ENCODE data around the gene PPP6R2. TPM values are rescaled to one million over a fixed set of nuclear protein-coding genes. Genes with fewer than 3 reads are reported as not detected.

Gene PPP6R2, protein sequence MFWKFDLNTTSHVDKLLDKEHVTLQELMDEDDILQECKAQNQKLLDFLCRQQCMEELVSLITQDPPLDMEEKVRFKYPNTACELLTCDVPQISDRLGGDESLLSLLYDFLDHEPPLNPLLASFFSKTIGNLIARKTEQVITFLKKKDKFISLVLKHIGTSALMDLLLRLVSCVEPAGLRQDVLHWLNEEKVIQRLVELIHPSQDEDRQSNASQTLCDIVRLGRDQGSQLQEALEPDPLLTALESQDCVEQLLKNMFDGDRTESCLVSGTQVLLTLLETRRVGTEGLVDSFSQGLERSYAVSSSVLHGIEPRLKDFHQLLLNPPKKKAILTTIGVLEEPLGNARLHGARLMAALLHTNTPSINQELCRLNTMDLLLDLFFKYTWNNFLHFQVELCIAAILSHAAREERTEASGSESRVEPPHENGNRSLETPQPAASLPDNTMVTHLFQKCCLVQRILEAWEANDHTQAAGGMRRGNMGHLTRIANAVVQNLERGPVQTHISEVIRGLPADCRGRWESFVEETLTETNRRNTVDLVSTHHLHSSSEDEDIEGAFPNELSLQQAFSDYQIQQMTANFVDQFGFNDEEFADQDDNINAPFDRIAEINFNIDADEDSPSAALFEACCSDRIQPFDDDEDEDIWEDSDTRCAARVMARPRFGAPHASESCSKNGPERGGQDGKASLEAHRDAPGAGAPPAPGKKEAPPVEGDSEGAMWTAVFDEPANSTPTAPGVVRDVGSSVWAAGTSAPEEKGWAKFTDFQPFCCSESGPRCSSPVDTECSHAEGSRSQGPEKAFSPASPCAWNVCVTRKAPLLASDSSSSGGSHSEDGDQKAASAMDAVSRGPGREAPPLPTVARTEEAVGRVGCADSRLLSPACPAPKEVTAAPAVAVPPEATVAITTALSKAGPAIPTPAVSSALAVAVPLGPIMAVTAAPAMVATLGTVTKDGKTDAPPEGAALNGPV
- 54.1 and 56.7 TPM in 2 replicates for total RNA-seq (2014; rRNA removed; shearing (Covaris generic))

DNA sequence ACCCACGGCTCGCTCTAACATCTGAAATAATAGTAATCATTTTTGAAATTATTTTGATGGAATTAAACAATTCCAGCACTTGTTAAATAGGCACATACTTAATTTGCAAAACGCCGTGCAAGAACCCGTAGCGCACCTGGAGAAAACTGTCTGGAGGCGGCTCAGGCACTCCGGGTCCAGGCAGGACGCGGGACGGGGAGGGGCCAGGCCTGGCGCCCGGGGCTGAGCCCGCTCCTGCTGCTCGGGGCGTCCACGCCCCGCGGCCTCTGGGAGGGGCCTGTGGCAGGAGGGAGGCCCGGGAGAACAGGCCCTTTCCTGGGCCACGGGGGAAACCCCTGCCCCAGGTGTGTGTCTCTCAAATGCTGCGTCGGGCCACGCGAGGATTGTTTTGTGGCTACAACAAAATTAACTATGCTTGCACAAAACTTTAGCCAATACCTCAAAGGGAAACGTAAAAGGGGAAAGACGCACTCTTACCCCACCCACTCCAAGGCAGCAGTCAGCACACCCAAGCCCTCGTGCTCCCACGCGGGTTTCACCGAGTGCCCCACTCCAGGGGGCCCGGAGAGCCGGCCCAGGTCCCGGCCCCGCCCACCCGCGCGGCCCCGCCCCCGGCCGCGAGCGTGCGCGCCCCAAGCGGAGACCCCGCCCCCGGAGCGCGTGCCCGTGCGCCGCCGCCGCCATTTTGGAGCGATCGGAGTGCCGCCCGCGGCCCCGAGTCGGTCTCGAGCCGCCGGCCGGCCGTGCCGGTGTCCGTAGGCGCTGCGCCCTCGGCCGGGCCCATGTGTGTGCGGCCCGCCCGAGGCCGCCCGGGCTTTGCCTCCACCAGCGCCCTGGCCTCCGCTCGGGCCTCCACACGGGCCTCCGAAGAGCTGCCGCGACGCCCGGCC is at the start of gene PPP6R2:
Gene PPP6R2, plus strand, starts transcription at position 677 of the 890 bp plus-strand sequence. CDS start 50,582 bp downstream, outside the sequence.
- DNase-seq (ENCODE audit: low spot score) = peak; percentile 54

DNA sequence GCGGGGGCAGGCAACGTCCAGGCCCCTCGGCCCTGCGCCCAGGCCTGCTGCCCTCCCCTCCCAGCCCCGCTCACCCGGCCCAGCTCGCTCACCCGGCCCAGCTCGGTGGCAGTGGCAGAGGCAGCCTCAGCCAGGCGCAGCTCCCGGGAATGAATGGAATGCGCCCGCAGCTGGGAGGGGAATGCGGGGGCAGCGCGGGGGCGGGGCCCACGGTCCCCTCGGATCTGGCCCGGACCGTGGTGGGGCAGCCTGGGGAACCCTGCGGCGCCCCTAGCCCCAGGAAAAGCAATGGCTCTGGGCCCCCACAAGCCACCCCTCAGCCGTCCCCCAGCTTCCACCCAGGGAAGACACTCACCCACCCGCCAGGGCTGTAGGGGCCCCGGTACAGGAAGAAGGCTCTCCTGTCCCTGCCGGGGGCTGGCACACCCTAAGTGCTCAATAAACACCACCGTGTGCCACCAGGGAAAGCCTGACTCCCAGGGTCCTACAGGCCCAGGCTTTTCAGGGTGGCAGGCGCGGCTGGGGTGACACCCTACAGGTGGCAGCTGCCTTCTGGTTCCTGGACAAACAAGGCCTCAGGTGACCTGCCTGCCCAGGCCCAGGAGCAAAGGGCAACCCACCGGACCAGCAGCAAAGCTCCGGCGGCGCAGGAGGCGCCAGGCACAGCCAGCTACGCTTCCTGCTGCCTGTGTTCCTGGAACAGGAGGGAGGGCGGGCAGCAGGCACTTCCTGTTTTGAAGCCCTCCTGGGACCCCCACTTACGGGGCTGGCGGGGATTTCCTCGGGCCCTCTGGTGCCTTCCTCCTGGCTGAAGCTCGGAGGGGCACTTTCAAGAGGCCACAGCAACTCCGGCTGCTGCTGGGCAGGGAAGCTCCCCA is 49.4 kb upstream of the PPP6R2 start:
- DNase-seq (ENCODE audit: low spot score) = peak; percentile 89

DNA sequence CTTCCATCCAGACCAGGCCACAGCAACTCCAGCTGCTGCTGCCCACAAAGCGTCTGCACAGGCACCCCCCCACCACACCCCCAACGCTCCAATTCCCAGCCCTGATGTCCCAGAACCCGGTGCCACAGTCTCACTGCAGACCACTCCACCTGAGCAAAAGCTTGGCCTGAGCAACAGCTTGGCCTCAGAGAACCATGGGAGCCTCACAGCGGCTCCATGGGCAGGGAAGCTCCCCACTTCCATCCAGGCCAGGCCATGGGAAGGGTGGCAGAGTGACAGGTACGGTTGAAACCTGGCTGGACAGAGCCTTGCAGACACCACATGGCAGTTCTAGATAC is 48.8 kb upstream of the PPP6R2 start:
- DNase-seq (ENCODE audit: low spot score) = peak; percentile 33

DNA sequence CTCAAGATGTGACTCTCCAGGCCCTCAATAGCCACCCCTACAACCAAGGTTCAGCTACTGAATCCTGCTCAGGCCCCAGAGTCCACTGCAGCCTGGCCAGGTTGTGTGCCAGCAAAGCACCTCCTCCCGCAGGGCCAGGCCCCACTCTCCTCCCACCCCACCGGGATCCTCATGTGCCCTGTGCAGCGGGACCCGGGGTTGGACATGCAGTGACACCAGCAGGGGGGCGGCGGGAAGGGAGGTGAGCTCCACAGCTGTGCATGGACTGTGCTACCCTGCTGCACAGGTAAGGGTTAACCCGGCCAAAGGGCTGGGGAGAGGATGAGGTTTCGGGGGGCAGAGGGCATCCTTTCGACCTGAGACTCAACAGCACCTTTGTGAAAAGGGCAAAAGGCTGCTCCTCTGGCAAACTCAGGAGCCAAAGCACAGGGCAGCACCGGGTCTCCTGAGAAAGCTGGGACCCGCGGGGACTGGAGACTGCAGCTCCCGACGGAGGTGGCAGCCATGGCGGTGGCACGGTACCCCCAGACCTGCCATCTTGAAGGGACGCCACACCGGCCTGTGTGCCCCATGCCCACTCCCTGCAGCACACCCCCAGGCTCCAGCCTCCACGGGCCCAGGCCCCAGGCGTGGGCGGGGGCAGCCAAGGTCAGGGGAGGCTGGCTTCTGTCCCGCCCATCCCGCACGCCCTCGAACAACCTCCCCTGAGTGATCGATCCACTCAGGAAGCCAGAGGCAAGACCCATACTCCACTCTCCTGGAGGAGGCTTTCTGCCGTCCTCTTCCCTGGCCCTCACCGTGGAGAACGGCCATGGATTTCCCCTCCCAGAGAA is 46.3 kb upstream of the PPP6R2 start:
- peak; percentile 15 for DNase-seq (ENCODE audit: low spot score)

DNA sequence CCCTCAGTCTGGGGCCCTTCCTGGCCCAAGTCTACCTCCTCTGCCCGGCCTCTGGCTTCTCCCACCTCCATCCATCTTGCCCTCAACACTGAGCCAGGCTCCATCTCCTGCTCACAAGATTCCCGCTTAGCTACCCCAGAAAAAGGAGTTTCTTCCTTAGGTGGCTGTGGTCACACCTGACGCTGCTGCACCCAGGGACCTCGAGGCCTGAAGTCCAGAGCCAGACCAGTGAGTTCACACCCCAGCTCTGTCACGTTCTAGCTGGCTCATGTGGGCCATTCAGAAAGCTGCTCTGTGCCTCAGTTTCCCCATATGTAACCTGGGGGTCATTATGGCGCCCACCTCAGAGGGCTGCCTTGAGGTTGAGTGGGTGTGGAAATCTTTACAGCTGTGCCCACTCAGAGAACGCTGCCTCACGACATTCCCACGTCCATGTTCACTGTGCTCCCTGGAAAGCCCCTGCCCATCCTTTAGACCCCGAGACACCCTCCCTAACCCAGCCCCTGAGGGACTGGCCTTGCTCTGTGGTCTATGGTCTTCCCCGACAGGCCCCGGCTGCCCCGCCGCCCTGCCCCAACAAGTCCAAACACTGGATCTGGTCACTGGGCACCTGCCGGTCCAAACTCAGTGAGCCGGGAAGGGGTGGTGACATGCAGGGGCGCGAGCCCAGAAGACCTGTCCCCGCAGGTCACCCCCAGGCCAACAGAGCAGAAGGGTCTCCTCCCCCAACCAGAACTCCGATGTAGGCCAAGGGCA is 45.4 kb upstream of the PPP6R2 start:
- peak; percentile 12 for DNase-seq (ENCODE audit: low spot score)

DNA sequence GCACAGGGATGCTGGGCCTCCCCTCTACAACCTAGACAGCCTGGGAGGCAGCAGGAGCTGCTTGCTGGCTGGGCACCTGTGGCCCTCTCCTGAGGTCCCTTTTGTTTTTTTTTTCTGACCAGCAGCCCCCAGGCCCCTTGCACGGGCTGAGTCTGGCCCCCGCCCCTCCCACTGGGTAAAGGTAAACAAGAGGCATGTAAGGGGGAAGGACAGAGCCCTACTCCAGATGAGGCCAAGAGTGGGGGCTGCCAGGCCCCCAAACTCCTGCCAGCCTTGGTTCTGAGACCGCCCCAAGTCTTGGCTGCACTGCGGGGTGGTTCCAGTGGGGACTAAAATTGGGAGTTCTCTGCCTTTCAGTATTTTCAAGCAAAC is 44.9 kb upstream of the PPP6R2 start:
- DNase-seq (ENCODE audit: low spot score) = no peak

DNA sequence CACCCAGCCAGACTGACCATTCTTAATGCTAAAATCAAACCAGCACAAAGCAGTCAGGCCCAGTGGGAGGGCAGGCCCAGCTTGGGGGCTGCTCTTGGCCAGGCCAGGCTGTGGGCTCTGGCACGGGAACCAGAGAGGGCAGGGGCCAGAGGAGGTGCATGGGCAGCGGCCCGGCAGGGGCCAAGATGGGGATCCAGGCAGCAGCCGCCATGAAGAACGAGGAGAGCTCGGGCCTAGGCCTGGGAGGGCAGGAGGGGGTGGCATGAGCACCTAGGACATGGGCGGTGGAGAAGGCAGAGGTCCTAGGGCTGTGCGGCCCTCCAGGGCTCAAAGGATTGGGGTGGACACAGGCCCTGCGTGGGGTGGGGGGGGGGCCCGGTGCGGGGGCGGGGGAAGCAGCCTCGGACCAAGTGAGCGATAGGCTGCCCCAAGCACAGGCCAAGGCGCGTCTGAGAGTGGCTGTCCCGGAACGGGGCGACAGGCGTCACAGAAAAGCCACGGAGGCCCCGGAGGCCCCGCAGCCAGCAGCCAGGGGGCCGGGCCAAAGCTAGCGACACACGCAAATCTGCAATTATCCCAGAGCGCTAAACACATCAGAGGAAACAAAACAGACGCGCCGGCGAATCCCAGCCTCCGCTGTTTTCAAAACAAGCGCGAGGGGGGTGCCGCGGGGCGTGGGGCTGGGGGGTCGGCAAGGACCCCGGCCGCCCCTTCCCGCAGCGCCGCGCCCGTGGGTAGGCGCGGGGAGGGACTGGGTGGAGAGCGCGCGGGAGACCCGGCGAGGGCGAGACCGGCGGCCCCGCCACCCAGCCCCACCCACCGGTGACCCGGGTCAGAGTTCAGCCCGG is 44.0 kb upstream of the PPP6R2 start:
- DNase-seq (ENCODE audit: low spot score) = peak; percentile 32

DNA sequence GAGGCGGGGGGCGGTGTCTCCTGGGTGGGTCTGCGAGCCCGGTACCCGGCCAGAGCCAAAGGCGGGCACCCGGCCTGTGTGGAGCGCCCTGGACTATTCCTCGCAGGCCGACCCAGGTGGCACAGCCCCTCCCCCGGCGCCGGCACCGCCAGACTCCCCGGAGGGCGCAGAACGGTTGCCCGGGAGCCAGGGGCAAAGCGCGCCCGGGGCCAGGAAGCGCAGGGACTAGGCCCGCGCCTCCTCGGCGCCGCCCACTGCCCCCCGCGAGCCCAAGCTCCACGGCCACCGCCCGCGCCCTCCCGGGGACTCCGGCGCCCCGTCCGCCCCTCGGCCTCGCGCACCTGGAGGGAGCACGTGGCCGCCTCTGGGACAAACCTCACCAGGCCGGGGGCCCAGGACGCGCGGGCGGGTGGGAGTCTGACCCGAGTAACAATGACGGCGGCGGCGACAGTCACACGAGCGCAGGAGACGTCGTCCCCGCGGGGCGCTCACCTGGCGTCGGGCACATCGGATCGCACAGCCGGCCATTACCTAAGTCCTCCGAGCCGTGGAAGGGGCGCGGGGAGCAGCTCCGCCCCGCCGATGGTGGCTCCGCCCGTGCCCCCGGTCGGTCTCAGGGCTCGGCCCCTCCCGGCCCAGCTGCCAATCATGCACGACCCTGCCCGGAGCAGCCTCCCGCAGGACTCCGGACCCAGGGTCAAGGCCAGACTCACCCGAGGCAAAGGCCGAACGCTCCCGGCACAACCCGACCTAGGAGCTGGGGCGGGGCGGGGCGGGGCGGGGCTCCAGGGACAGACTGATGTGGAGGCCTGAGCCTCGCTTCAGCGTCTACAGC is 43.1 kb upstream of the PPP6R2 start:
- DNase-seq (ENCODE audit: low spot score) = peak; percentile 52

DNA sequence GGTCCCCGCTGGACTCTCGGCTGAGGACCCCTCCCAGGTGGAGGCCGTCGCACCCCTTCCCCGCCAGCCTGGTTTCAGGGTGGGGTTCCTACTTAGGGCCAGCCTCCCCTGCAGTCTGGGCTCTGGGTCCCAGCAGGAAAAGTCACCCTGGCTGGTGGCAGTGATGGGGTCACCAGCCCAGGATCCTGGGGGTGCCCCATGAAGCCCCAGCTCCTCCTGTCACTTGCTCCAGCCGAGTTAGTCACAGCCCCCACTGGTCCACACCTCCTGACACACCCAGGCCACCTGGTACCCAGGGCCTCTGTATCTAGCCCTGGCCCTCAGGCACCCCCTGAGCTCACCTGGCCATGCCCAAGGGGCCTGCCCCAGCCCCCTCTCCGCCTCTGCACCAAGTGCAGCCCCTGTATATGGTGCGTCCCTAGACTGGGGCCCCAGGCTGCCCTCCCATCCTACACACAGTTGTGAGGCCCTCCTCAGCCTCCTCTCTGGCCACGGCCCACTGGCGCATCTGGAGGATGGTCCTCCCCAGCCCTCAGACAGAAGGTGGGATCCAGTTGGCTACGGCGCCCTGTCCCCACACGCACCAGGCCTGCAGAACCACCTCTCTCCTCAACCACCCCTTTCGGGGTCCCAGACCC is 42.4 kb upstream of the PPP6R2 start:
- peak; percentile 10 for DNase-seq (ENCODE audit: low spot score)

DNA sequence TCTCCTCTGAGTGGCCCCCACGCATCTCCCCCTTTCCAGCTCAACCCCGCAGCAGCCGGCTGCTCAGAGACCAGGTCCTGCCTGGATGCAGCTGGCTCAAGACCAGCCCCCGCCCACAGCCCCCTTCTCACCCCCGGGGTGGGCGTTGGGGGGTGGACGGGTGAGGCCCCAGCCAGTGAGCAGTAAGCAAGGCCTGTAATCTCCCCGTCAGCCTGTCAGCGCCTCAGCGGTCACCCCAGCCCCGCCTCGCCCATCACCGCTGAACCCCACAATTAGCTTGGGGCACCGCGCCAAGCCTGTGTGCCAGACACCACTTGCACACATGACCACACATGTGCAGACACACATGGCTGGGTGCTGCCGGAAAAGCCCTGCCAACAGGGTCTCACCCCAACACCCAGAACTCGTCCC is 41.5 kb upstream of the PPP6R2 start:
- peak; percentile 38 for DNase-seq (ENCODE audit: low spot score)

DNA sequence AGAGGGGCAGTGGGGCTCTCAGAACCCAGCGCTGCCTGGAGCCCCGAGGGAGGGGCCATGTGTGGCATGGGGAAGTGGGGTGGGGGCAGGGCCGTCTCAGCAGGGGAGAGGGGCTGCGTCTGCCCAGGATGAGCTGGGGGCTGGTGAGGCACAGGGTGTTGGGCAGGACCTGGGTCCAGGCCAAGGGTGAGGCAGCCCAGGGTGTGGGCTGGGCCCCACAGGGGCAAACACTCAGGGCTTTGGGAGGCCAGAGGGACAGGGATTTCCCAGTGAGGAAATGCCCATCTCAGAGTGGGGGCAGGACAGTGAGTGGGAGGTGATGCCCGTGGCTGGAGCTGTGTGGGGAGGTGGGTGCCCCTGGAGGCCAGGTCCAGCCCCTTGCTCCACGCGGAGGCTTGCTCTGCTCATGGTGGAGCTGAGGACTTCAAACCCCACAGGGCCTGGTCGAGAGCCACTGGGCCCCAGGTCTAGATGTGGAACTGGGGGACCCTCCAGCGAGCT is 41.0 kb upstream of the PPP6R2 start:
- peak; percentile 23 for DNase-seq (ENCODE audit: low spot score)

DNA sequence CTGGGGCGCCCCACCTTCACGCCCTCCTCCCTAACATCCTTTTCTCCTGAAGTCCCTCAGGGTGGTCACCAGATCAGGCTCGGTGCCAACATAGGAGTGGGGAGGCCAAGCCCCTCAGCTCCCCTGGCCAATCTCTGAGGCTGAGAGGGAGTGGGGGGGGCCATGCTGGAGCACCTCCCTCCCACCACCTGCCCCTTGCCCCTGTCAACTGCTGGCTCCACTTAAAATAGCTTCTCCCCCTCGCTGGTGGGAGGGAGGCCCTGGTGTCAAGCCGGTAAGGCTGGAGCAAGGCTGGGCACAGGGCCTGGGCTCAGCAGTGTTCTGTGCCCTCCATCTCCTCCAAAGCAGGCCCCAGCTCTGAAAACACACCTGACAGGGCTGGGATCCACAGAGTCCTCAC is 40.6 kb upstream of the PPP6R2 start:
- DNase-seq (ENCODE audit: low spot score) = no peak

DNA sequence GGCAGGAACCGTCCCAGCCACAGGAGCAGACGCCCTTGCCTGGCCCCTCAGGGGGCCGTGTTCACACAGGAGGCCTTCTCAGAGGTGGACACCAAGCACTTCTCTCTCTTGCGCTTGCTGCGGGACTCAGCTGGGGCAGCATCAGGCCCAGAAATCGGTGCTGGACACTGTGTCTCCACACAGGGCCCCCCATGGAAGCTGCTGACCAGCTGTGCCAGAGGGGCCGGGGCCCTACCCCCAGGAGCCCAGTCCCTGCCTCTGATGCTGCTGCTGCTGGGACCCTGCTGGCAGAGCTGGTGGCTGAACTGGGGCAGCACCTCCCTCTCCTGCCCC is 39.6 kb upstream of the PPP6R2 start:
- DNase-seq (ENCODE audit: low spot score) = no peak

DNA sequence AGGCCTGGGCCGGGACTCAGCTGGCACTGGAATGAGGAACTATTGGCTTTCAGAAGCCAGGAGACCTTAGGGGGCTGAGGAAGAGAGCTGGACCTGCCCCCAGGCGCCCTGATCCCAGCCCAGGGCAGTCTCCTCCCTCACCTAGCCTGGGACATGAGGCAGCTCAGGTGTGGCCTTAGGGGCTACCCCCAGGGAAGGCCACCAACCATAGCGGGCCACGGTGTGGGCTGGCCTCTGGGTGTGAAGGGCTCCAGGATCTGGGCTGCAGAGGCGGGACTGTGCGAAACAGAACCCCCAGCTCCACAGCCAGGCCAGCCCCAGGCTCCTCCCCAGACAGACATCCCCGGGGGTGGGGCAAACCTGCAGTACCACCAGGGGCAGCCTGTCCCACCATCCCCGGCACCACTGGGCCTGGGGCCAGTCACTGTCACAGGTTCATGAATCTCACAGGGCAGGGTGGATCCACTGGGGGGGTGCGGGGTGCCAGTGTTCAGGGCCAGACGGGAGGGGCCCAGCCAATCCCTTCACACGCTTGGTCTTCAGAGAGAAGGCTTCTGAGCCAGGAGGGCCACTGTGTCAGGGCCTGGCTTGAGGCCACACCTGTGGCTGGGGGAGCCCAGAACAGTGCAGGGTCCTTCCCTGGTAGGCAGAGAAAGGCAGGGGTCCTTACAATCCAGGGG is 39.1 kb upstream of the PPP6R2 start:
- DNase-seq (ENCODE audit: low spot score) = peak; percentile 71

DNA sequence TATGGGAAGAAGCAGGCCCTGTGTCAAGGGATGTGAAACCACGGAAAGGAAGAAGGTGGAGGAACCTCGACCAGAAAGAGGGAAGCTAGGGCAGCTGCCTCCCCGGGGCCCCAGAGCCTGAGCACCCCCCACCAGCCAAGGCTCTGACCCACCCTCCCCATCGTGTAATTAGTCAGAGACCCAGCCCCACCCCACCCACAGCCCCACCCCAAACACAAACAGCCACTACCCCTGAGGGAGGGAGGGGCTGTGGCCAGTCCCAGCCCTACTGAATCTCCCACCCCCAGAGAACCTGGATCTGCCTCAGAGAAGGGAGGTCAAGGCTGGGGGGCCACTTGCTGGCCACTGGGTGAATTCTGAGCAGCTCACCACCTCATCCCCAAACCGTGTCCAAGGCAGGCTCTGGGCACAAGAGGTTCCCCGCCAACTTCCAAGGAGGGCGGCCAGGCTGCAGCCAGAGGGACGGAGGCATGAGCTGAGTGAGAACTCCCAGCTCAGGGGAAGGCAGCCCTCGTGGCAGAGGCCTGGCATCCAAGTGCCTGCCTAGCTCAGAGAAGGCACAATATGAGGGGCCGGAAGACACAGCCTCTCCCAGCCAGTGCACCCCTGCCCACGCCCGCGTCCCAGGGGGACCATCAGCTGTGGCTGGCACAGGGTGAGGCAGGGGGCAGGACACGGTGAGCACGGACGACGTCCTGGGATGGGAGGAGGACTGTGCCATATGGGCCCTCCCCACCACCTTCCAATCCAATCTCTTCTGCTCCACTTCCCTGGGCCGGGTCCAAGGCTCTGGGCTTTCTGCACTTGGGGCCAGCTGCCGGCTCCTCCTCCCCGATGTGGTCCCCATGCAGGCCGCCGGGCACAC is 38.4 kb upstream of the PPP6R2 start:
- peak; percentile 39 for DNase-seq (ENCODE audit: low spot score)

Data from HT-29 (cell line).